Femur (tissue), 1 donor: ENCODE data around the gene DNM1.

Experiments
- DNase-seq: peaks from one replicate; pipeline ENCODE4 v3.0.0-alpha.2; 2017

Gene DNM1

DNA sequence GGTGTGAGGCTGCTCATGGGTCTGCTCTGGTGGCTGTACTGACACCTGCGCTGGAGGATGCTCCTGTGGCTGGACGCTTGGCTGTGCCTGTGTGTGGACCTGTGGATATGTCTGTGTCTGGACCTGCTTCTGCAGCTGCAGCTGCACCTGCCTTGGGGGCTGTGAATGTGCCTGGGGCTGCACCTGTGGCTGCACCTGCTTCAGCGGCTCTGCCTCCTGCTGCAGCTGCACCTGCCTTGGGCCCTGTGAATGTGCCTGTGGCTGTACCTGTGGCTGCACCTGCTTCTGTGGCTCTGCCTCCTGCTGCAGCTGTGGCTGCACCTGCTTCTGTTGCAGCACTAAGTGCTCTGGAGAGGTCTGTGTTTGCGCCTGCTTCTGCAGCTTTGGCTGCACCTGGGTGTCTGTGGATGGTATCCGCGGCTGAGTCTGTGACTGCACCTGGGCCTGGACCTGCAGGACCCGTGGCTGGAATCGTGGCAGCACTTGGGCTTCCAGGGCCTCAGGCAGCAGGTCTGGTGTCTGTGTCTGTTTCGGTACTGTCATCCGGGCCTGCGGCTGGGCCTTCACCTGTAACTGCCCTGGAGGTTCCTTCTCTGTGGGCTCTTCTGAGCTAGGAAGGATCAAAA is 24.3 kb upstream of the DNM1 start:
- no peak for DNase-seq

DNA sequence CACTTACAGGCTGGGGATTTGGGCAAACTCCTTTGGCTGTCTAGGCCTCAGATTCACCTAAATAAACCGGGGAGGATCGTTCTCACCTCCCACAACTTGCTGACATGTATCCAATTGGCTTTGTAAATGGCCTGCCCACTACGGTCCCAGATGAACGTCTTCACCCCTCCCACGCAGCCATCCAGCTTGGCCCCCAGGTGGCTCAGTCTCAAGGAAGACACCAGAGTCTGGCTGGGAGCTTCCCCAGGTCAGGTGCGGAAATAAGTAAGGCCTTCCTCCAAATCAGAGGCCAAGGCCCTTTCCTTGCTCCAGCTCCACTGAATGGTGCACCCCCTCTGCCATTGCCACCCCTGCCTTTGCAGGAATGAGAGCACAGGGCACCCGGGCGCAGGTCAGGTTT is 23.2 kb upstream of the DNM1 start:
- no peak for DNase-seq

DNA sequence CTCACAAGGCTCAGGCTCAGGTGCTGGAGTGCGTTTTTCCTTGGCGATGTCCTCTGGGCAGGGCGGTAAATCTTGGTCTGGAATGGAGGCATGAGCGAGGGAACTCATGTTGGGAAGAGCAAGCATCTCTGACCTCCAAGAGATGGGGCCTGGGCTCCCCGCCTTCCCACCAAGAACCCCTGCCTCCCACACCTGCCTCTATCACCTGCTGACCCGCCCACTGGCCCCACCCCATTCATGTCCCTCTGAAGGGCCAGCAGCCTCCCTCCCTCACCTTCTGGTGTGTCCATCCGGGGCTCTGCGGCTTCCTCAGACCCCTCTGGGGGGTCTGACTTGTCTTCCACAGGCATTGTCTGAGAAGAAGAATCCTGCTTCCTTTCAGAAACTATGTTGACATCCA is 22.7 kb upstream of the DNM1 start:
- no peak for DNase-seq

DNA sequence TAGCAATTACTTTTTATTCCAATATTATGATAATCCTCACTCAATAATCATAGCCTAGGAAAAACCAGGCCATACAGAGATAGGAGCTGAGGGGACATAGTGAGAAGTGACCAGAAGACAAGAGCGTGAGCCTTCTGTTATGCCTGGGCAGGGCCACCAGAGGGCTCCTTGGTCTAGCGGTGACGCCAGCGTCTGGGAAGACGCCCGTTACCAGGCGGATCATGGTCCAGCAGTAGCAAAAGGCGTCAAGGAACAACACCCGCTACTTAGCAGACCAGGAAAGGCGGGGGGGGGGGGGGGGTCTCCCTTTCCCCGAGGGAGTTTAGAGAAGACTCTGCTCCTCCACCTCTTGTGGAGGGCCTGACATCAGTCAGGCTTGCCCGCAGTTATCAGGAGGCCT is 21.7 kb upstream of the DNM1 start:
- DNase-seq, result peak; percentile 59

DNA sequence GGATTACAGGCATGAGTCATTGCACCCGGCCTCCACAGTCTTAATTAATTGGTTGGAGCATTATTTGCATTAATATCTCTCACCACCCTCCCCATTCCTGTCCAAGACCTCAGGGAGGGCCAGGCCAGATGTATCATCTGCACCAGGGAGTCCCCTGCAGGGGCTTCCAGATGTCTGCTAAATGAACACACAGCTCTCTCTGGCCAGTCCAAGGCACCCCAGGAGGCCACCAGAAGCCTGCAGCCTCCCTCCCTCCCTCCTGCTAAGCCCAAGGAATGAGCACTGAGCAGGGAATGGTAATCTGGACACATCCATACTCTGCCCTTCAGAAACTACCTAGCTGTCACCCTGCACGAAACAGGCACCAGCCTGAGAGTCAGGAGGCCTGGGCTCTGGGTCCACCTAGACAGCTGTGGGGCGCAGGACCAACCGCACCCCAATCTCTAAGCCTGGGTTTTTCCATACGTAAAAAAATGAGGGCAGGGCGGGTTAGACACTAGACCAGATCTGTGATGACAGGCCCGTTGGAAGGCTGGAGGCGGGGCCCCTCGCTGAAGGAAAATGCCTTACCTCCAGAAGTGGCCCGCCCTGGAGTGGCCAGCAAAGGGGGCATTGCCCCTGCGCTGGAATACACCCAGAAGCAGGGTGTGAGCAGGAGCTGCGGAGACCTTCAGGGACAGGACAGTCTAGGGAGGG is 20.1 kb upstream of the DNM1 start:
- DNase-seq, result no peak

DNA sequence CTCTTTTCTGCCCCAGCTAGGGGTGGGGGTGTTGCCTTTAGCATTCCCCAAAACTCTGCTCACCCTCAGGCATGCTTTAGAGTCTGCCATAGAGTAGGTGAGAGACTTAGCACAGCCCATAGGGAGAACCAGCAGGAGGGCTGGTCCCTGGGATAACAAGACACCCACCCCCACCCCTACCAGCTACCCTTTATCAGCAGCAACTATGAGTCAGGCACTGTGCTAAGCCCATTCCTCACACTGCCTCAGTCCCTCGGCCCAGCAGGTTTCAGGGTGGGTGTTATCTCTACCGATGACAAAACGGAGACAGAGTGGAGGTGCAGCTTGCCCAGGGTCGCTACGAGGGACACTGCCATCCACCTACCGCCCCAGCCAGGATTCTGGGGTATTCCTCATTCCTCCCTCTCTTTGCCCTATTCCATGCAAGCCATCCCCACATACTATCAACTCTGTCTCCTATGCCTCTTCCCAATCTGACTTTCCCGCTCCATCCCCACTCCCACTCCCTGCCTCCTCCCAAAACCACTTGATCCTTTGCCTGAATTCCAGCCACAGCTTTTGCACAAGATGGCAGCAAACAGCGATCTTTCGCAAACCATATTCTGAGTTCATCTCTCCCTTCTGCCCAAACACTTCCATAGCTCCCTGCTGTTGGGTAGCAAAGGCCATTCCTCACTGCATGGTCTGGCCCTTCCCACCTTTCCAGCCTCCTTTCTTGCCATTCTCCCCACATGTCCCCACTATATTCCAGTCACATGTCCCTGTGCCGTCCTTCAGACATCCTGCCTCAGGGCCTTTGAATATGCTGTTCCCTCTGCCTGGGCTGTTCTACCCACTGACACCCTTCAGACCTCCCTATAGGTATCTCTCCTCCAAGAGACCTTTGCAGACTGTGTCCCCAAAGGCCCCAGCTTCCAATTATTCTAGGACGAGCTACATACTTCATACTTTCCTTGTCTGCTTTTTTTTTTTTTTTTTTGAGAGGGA is 16.9 kb upstream of the DNM1 start:
- DNase-seq, result no peak

DNA sequence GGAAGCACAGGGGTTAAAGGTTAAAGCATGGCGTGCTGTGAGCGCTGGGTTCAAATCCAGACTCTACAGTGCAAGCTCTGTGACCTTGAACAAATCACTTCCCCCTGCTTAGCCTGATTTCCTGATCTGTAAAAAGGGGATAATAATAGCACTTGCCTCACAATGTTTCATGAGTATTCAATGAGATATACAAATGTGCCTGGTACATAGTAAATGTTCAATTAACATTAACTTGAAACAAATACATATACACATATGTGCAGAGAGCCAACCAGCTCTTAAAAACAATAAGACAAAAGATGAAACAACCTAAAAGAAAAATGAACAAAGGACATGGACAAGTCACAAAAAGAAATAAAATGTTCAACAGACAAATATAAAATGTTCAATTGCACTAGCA is 15.8 kb upstream of the DNM1 start:
- no peak for DNase-seq

DNA sequence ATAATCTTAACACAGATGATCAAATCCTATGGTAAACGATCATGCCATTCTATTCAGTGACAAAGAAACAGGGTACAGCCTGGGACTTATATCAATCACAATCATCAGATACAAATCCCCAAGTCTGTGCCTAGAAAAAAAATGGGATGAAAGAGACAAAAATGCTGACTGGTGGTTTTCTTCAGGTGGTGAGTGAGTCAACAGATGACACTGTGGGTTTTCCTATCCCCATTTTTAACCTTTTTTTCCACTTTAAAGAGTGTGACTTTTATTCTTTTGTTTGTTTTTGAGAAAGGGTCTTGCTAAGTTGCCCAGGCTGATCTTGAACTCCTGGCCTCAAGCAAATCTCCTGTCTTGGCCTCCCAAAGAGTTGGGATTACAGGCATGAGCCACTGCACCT is 15.0 kb upstream of the DNM1 start:
- no peak for DNase-seq

DNA sequence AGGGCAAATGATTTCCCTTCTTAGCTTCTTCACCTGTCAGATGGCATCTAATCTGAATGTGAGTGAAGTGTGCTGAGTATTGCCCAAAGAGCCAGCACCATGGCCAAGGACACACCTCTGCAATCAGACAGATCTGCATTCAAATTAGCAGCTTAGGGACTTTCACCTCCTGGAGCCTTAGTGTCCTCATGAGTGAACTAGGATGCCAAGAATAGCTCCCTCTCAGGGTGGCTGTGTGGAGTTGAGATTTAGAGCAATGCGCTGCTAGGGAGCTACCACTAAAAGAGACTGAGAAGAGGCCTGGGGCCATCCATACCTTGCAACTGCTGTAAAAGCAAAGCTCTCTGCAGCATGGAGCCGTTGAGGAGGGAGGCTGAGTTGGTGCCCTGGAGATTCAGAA is 13.2 kb upstream of the DNM1 start:
- no peak for DNase-seq

DNA sequence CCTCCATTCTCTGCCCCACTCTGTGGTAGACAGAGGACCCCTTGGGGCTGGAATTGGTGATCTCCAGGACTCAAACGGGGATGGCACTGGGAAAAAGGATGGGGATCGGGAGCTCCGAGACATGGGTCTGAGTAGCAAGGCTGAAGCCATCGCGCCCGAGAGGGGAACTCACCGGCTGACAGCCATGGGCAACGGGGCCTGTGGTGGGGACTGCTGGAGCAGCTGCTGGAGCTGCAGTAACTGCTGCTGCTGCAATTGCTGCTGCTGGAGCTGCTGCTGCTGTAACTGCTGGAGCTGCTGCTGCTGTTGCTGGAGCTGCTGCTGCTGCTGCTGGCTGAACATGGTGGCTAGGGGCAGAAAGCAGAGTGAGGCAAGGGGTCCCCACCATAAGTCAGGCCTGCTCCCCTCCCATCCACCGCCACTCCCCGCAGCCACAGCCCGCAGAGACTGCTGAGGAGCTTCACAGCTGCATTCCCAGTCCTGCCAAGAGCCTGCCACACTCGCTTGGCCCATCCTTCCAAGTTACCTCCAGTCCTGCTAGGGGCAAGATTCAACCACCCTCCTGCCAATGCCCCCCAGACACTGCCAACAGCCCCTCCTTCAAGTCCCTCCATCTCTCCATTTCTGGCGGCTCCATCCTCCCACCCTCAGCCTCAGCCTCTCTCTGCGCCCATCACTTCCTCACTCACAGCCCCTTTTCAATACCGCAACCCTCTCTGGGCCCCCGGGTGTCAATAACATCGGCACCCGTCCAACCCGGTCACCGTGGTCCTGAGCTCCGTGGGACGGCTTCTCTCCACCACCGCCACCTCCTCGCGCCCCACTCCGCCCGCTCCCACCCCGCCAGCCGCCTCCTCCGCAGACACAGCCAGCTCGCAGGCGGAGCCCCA is 12.4 kb upstream of the DNM1 start:
- DNase-seq, result peak; percentile 49

DNA sequence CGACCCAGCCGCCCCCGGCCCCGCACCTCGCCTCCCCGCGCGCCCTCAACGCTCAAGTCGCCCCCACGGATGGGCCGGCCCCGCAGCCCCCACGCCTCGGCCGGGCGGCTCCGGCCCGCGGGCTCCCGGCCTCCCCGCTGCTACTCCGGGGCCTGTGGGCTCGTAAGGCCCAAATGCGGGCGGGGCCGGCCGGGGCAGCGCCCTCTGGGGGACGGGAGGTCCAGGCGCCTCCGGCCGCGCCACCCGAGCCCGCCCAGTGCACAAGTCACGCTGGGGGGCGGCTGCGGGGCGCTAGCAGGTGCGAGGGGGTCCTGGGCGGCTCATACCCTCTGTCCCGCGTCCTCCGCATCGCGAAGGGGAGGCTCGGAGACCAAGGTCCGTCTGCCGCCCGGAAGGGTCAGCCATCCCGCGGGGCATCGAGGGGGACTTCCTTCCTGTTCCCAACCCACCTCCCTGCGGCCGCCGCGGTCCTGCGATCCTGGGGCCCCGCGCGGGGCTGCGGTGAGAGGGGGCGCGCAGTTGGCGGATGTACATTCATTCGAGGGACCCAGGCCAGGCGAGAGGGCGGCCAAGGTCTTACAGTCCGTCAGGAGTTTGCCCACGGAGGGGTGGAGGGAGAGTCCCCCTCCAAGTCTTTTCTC is 11.7 kb upstream of the DNM1 start, which contains the start of gene CIZ1:
TSS of gene CIZ1 (minus strand) at position 167 of the 641 bp plus-strand sequence. CDS start 715 bp downstream, outside the sequence.
- DNase-seq, result peak; percentile 85

DNA sequence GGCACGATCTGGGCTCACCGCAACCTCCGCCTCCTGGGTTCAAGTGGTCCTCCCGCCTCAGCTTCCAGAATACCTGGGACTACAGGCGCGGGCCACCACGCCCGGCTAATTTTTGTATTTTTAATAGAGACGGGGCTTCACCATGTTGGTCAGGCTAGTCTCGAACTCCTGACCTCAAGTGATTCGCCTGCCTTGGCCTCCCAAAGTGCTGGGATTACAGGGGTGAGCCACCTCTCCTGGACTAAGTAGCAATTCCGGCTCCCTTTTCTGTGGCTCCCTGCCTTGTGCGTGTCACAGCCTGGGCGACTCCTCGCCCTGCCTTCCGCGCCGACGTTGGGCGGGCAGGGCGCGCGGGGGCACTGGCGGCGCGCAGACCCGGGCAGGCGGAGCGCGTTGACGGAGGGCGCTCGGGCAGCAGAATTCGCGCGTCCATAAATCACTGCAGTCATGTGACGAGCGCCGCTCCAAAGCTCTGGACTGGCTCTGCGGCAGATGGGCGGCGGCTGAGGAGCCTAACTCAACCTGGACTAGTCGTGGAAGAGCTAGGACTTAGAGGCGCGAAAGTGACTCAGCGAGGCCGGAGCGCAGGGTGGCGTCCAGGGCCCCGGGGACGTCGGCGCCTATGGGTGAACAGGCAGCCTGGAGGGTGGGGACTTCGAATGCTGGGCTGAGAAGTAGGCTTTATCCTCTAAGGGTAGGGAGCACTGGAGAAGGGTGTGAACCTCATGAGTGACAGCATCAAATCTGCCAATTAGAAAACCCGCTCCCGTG is 10.4 kb upstream of the DNM1 start:
- peak; percentile 89 for DNase-seq

DNA sequence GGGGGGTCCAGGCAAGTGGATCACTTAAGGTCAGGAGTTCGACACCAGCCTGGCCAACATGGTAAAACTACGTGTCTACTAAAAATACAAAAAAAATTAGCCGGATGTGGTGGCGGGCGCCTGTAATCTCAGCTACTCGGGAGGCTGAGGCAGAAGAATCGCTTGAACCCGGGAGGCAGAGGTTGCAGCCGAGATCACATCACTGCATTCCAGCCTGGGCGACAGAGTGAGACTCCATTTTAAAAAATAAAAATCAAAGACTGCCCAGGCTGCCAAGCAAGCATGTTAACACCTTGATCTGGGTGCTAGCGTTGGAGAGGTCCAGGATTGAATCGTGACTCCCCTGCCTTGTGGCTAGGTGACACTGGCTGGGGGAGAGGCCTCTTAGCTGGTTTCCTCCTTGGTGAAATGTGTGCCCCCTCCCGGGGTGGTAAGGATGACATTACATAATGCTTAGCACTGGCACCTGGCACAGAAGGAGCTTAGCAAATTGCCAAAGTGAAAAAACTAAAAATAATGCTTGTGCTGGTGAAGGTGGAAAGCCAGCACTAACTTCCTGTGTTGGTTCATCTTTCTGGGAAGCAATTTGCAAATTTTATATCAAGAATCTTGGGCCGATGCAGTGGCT is 9.6 kb upstream of the DNM1 start:
- DNase-seq, result no peak

DNA sequence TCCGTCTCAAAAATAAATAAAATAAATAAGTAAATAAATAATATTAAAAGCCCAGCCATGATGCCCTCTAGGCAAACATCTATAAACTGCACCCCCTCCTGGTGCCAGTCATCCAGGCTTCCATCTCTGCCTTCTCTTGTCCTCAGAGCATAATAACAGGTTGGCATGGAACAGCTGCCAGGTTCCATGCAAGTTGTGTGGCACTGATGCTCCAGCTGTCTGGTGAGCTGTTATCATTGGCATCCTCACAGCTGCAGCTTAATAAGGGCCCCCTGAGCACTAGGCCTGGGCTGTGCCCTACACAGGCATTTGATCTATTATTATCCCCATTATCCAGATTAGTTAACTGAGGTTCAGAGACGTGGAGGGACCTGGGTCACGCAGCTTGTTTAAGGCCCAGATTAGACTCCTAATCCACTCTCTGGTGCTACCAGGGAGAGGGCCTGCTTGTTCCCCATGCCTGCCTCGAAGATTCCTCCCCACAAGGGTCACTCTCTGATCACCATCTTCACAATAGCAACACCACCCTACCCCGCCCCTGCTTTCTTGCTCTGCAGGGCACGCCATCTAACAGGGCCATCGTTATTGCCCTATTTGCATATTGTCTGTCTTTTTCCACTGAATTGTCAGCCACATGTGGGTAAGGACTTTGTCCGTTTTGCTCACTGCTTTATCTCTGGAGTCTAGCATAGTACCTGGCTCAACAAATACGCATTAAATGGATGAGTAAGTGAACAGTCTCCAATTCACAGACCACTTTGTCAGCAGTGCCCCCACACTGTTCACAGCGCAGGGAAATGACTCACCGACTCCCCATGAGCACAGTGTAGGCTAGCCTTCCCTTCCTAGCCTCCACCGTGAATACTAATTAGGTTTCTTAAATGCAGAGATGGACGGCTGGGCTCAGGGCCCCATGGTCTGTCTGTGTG is 1.5 kb upstream of the DNM1 start:
- no peak for DNase-seq

DNA sequence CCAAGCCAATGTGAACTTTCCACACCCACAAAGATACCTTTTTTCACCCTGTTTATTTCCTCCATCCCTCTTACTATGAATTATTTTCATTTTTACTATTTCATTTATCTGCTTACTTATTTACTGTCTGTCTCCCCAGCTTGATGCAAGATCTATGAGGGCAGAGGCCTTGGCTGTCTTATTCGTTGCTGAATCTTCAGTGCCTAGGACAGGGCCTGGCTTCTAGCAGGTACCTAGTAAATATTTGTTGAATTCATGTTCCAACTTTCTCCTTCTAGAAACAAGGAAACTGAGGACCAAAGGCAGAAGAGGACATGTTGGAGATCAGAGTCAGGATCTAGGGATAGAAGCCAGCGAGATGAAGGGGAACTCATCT is 543 bp upstream of the DNM1 start:
- no peak for DNase-seq

DNA sequence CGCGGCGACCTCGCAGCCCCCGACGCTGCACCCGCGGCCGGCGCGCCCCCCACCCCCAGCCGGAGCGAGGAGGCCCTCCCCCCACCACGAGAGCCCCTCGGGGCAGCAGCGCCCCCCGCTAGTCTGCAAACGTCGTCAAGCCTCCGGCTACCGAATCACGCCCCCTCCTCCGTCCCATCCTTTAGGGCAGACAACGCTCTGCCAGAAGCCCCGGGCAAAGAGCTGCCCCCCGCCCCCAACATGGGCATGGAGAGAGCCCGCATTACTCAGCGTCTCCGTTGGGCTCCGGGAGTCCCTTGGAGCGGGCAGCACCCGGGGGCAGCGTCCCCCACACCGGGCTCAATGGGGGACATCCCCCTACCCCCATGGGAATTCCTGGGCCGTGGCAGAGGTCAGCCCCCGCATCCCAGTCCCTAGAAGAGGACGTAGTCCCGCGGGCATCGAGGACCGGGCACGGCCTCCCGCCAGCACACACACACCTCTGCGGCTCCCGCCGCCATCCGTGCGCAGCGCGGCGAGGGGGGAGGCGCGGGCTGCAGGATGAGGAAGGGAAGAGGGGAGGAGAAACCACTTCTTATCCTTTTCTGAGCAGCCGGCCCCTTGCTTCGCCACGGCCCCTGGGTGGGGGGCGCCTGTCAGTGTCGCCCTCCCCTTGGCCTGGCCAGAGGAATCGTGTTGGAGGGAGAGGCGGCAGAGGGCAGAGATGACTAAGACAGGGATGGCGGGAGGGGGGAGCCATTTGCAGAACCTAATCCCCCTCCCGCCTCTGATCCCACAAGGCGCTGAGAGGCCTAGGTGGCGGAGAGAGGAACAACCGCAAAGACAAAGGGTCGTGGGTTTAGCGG is 750 bp downstream of the DNM1 start:
- peak; percentile 69 for DNase-seq

DNA sequence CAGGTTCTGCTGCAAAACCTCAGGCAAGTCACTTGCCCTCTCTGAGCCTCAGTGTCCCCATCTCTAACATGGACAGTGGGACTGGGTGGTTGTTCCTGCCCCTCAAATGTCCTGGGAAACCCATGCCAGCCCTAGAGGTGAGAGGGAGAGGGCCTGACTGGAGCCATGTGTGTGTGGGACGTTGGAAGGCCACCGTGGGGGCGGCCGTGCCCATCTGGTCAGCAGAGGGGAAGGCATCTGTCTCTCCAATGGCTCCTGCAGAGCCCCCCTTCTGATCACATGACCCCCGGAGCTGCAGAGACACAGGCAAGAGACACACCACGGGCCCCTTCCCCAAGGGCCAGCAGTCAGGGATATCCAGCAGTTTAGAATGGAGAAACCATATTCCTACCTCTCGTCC is 1.7 kb downstream of the DNM1 start:
- DNase-seq, result no peak

DNA sequence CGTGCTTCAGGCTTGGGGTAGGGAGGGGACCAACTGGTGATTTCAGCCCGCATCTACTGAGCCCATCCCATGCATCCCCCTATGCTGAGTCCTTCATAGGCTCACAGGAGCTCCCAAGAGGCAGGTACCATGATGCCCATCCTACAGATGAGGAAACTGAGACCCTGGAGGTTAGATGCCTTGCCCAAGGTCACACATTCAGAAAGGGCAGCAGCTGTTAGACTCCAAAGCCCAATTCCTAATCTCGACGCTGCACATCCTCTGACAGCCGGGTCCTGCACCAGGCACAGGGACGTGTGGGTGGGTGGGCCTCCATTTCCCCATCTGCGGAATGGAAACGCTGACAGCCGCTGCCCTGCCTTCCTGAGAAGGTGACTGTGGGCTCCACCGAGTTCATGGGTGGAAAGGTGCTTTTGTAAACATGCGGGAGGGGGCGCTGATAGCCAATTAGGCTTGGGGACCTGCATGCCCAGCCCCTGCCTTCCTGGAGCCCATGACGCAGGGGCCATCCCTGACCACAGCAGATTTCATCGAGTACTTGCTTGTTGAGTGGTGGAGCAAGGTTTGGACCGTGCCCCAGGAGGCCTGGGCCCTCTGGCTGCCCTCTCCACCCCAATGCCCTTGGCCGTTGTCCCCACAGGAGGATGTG is 2.2 kb downstream of the DNM1 start:
- no peak for DNase-seq
